ENCODE results near the gene TTLL3.
"Not testable (repeated sequence)": the region's sequence is repeated elsewhere in the genome, so short reads cannot be mapped to it uniquely, and the experiment has no call there.

The TTLL3 gene

DNA sequence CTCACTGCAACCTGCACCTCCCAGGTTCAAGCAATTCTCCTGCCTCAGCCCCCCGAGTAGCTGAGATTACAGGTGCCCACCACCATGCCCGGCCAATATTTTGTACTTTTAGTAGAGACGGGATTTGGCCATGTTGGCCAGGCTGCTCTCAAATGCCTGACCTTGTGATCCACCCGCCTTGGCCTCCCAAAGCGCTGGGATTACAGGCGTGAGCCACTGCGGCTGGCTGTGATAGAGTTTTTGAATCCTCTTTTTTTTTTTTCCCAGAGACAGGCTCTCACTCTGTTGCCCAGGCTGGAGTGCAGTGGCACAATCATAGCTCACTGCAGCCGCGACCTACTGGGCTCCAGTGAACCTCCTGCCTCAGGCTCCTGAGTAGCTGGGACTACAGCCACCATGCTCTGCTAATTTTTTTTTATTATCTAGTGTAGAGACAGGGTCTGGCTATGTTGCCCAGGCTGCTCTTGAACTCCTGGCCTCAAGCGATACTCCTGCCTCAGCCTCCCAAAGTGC is 55.1 kb downstream of the TTLL3 start:
- not testable (repeated sequence) for DNase-seq (ENCODE audit: low read depth, low spot score)

DNA sequence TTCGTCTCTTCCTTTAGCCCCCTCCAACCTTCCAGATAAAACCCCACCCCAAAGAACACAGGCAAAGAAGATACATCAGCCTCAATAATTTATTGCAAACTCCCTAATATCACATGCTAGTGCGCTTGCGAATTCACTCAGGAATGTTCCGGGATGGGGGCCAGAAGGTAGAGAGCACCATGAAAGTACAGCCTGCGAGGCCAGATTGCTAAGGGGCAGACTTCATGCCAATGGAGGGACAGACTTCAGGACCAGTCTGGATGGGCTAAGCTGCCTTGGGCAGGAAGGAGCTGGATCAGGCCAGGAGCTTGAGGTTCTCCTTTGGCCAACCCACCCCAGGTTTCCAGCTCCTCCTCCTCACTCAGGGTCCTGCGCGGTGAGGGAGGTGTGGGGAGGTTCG is 56.6 kb downstream of the TTLL3 start:
- no peak for DNase-seq (ENCODE audit: low read depth, low spot score)

- no peak for DNase-seq (ENCODE audit: low read depth, low spot score)
Measured at GRCh38 chr3:9867106-9867505, 57.0 kb downstream of the TTLL3 start.

DNA sequence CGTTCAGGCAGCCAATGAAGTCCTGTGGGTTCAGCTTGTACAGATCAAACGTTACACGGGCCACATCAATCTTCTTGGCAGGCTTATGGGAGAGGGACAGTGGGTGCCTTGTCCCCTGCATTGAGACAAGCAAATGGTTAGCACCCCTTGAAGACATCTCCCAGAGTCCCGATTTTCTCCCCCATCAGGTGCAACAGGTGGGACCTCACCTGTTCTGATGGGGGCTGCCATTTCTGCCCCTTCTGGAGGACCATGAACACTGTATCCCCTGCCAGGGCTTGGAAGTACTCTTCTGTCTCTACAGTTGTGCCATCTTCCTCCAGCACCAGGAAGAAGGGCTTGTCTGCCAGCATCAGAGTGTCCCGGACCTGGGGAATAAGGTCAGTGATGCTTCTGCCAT is 59.9 kb downstream of the TTLL3 start:
- DNase-seq (ENCODE audit: low read depth, low spot score), result no peak

DNA sequence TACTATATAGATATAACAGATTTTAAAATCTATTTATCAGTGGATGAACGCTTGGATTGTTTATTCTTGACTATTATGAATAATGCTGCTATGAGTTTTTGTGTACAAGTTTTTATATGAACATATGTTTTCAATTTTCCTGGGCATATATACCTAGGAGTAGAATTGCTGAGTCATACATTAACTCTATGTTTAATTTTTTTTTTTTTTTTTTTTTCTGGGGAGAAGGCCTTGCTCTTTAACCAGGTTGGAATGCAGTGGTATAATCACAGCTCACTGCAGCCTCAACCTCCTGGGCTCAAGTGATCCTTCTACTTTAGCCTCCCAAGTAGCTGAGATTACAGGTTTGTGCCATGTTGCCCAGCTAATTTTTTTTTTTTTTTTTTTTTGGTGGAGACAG is 60.9 kb downstream of the TTLL3 start:
- DNase-seq (ENCODE audit: low read depth, low spot score), result no peak

DNA sequence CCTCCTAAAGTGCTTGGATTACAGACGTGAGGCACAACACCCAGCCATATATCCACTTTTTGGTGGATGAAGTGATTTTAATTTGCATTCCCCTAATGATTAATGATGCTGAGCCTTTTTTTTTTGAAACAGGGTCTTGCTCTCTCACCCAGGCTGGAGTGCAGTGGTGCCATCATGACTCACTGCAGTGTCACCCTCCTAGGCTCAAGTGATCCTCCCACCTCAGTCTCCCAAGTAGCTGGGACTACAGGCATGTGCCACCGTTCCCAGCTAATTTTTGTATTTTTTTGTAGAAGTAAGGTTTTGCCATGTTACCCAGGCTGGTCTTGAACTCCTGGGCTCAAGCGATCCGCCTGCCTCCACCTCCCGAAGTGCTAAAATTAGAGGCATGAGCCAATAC is 62.0 kb downstream of the TTLL3 start:
- DNase-seq (ENCODE audit: low read depth, low spot score), result not testable (repeated sequence)

- DNase-seq (ENCODE audit: low read depth, low spot score), result no peak
Measured at GRCh38 chr3:9875448-9875847, 65.4 kb downstream of the TTLL3 start.

DNA sequence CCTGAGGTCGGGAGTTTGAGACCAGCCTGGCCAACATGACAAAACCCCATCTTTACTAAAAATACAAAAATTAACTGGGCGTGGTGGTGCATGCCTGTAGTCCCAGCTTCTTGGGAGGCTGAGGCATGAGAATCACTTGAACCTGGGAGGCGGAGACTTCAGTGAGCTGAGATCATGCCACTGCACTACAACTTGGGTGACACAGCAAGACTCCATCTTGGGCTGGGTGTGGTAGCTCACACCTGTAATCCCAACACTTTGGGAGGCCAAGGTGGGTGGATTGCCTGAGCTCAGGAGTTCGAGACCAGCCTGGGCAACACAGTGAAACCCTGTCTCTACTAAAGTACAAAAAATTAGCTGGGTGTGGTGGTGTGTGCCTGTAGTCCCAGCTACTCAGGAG is 66.2 kb downstream of the TTLL3 start:
- DNase-seq (ENCODE audit: low read depth, low spot score), result not testable (repeated sequence)

- no peak for DNase-seq (ENCODE audit: low read depth, low spot score)
Measured at GRCh38 chr3:9876991-9877390, 66.9 kb downstream of the TTLL3 start.

GRCh38 chr3:9878700-9879099 is 68.6 kb downstream of the TTLL3 start:
- DNase-seq (ENCODE audit: low read depth, low spot score), result no peak

- no peak for DNase-seq (ENCODE audit: low read depth, low spot score)
Measured at GRCh38 chr3:9879830-9880549, 69.9 kb downstream of the TTLL3 start, which contains the start of gene CIDEC. CIDEC (minus strand) TSS chr3:9880253; CDS start chr3:9878486, 1,767 bp downstream.

DNA sequence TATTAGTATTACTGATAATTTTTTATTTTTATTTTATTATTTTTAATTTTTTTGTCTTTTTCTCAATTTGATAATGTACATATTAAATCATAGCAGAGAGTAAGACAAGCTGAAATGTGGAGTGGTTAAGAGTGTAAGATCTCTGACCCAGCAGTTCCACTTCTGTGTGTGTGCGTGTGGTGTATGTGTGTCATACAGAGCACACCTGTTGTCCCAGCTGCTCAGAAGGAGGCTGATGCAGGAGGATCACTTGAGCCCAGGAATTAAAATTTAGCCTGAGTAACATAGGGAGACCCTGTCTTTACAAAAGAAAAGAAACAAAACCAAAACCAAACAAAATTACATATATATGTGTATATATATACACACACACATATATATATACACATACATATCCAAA is 71.4 kb downstream of the TTLL3 start:
- DNase-seq (ENCODE audit: low read depth, low spot score), result no peak

GRCh38 chr3:9883706-9884554 is 73.9 kb downstream of the TTLL3 start:
- DNase-seq (ENCODE audit: low read depth, low spot score), result no peak

- DNase-seq (ENCODE audit: low read depth, low spot score), result no peak
Measured at GRCh38 chr3:9884555-9885165, 74.6 kb downstream of the TTLL3 start.
